ENCODE results near the gene SUV39H2.
"Not testable (repeated sequence)": the region's sequence is repeated elsewhere in the genome, so short reads cannot be mapped to it uniquely, and the experiment has no call there.

The SUV39H2 gene, protein sequence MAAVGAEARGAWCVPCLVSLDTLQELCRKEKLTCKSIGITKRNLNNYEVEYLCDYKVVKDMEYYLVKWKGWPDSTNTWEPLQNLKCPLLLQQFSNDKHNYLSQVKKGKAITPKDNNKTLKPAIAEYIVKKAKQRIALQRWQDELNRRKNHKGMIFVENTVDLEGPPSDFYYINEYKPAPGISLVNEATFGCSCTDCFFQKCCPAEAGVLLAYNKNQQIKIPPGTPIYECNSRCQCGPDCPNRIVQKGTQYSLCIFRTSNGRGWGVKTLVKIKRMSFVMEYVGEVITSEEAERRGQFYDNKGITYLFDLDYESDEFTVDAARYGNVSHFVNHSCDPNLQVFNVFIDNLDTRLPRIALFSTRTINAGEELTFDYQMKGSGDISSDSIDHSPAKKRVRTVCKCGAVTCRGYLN

DNA sequence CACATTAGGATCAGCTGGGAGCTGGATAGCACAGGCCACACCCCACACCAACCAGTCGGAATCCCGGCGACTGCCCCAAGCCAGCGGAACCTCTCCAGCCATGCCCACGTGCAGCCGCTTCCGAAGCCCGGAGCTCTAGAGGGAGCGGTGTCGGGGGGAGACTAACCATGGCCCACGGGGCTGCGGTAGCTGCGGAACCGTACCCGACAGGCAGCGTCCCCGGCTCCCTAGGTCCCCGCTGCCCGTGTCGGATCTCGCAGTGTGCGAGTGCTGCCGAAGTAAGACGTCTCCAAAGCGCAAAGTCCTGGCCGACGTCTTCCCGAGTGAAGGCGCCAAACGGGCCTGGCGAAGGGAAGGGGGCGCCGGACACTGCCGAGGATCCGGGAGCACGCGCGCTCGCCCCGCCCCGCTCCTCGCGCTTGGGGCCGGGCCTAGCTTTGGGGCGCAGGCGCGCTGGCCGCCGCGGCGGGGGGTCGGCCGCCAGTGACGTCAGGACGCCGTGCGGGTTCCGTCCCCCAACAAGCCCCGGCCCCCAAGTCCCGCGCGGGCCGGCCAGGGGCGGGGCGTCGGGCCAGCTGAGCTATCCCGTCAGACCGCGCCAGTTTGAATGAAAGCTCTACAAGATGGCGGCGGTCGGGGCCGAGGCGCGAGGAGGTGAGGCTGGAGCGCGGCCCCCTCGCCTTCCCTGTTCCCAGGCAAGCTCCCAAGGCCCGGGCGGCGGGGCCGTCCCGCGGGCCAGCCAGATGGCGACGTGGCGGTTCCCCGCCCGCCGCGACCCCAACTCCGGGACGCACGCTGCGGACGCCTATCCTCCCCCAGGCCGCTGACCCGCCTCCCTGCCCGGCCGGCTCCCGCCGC lies at the start of gene SUV39H2:
TSS of gene SUV39H2 (plus strand) at position 601 of the 858 bp plus-strand sequence. CDS start at position 624, 23 bp downstream.
- DNase-seq (ENCODE audit: low read depth, low spot score), result peak; percentile 85

GRCh38 chr10:14833106-14833505 lies 45.6 kb upstream of the SUV39H2 start:
- DNase-seq (ENCODE audit: low read depth, low spot score), result no peak

DNA sequence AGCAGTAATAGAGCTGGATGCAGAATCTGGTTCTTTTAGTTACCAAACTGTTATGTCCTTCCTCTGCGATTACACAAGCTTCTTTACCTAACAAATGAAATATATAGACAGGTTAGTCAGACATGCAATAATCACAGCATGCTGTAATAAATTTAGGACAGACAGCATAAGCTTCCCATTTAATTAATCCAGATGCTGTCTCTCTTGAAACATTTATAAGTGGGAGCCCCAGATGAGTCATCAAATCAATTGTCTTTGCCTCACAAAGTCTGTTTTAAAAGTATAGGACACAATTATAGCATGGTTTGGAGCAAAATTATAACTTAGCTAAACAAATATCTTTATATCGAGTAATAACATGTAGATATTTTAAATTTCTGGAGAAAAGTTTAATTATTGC lies 42.5 kb upstream of the SUV39H2 start:
- DNase-seq (ENCODE audit: low read depth, low spot score), result no peak

- no peak for DNase-seq (ENCODE audit: low read depth, low spot score)
These were observed 41.5 kb upstream of the SUV39H2 start for GRCh38 chr10:14837003-14837756.

DNA sequence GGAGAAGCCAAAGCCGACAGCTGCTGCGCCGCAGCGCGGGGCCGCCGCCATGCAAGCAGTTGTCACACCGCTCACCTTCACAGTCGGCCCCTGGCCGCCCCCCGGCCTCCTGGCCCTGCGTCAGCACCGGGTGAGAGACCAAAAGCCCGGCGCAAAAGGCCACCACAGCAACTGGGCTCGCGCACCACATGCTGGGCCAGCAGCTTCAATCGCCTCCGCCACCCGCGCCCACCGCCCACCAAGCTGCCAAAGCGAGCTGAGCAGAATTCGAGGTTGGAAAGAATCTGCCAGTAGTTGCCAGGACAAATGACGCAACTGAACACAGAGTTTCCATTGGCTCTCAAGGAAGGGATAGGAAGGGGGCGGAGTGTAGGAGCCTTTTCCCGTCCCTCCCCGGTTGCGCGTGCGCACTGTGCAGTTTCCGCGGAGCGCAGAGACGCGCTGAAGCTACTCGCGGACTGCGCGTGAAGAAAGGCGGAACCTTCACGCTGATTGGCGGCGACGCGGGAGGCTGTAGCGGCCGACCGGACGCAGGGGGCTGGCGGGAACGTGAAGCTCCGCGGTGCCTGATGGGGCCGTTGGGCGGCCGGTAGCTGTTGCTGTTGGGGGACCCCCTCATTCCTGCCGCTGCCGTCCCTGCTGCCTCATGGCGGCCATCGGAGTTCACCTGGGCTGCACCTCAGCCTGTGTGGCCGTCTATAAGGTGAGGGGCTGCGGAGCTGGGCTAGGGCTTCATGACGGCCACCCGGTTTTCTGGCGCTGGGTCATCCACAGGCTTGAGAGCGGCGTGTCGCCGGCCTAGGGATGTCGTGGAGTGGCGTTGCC lies 40.7 kb upstream of the SUV39H2 start, which contains the start of the genes CDNF, HSPA14 and MSANTD7:
TSS of gene CDNF (minus strand) at position 281 of the 825 bp plus-strand sequence. CDS start at position 190, 91 bp downstream.
TSS of gene HSPA14 (plus strand) at position 550 of the 825 bp plus-strand sequence. CDS start at position 647, 97 bp downstream.
TSS of gene MSANTD7 (plus strand) at position 550 of the 825 bp plus-strand sequence. CDS start 3,979 bp downstream, outside the sequence.
- peak; percentile 99 for DNase-seq (ENCODE audit: low read depth, low spot score)

DNA sequence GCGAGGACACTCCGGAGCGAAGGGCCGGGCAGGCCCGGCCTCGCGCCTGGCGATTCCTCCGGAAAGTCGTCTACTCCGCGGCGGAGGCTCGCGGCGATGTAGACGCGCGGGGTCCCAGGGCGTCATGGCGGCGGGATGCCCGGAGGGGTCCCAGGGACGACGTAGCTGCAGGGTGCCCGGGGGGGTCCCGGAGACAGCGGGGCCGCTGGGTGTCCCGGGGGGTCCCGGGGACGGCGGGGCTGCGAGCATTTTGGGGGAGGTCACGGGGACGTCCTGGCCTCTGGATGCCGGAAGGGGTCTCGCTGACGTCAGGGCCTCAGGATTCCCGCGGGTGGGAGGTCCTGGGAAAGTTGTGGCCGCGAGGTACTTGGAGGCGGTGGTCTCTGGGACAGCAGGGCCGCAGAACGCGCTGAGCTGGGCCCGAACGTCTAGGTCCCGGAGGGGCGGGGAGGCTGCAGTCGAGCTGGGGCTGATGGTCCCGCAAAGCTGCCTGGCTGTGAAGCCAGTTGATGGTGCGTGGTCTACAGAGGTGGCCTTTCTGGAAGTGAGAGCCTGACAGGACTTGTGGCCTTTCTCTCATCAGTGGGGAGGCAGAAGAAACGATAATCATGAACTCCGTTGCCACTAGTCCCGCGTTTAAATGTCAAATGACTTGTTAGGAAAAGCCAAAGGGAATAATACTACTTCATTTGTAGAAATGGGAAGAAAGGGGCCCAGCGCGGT lies 39.9 kb upstream of the SUV39H2 start:
- DNase-seq (ENCODE audit: low read depth, low spot score), result no peak

DNA sequence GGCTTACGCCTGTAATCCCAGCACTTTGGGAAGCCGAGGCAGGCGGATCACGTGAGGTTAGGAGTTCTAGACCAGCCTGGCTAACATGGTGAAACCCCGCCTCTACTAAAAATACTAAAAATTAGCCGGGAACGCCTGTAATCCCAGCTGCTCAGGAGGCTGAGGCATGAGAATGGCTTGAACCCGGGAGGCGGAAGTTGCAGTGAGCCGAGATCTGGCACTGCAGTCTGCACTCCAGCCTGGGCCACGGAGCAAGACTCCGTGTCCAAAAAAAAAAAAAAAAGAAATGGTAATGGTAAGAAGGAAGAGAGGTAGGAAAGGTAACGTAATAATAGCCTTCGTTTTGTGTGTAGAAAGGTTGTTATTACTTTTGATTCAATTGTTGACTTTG lies 39.4 kb upstream of the SUV39H2 start:
- DNase-seq (ENCODE audit: low read depth, low spot score), result no peak

DNA sequence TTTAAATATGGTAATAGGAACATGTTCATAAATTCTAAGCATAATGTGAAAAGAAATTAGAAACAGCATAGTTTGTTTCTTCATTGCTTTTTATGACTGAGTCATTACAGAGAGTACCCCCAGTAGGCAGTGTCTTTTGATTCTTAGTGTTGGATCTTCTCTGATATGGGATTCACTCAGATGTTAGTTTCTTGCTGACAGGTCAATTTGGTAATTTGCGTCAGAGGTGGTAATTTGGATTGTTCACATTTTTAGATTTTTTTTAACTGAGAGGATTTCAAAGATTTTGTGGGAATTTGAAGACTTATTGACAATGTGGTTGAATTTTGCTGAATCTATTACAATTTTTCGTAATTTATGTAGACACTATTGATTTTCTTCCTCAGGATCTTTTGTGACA lies 38.5 kb upstream of the SUV39H2 start:
- DNase-seq (ENCODE audit: low read depth, low spot score), result no peak

DNA sequence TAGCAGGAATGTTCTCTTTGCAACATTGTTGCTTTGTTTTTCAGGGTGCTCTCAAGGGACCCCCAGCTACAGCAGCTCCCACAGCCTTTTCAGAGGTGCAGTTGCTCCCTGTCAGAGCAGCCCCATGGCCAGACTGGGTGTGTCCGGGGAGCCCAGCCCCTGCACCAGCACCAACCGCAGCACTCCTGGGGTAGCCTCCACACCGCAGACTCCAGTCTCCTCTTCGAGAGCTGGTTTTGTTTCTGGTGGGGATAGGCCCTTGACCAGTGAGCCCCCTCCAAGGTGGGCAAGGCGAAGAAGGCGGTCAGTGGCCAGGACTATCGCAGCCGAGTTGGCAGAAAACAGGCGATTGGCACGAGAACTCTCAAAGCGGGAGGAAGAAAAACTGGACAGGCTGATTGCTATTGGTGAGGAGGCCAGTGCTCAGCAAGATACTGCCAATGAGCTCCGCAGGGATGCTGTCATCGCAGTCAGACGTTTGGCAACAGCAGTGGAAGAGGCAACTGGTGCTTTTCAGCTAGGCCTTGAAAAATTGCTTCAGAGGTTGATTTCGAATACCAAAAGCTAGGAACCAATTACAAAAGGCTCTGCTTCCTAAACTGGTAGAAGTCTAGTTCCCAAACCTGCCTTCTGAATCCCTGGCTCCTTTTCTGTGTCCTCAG lies 35.2 kb upstream of the SUV39H2 start:
- DNase-seq (ENCODE audit: low read depth, low spot score), result no peak

- DNase-seq (ENCODE audit: low read depth, low spot score), result no peak
These were observed 33.7 kb upstream of the SUV39H2 start for GRCh38 chr10:14844948-14845347.

- DNase-seq (ENCODE audit: low read depth, low spot score), result no peak
These were observed 26.4 kb upstream of the SUV39H2 start for GRCh38 chr10:14852236-14852635.

- no peak for DNase-seq (ENCODE audit: low read depth, low spot score)
These were observed 23.2 kb upstream of the SUV39H2 start for GRCh38 chr10:14855453-14855852.

- DNase-seq (ENCODE audit: low read depth, low spot score), result no peak
These were observed 20.2 kb upstream of the SUV39H2 start for GRCh38 chr10:14858338-14858960.

GRCh38 chr10:14859043-14859442 lies 19.6 kb upstream of the SUV39H2 start:
- DNase-seq (ENCODE audit: low read depth, low spot score), result no peak

GRCh38 chr10:14859775-14860174 lies 18.9 kb upstream of the SUV39H2 start:
- DNase-seq (ENCODE audit: low read depth, low spot score), result no peak

- no peak for DNase-seq (ENCODE audit: low read depth, low spot score)
These were observed 17.9 kb upstream of the SUV39H2 start for GRCh38 chr10:14860791-14861190.

DNA sequence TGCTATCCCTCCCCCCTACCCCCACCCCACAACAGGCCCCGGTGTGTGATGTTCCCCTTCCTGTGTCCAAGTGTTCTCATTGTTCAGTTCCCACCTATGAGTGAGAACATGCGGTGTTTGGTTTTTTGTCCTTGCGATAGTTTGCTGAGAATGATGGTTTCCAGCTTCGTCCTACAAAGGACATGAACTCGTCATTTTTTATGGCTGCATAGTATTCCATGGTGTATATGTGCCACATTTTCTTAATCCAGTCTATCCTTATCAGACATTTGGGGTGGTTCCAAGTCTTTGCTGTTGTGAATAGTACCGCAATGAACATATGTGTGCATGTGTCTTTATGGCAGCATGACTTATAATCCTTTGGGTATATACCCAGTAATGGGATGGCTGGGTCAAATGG lies 14.2 kb upstream of the SUV39H2 start:
- not testable (repeated sequence) for DNase-seq (ENCODE audit: low read depth, low spot score)

- DNase-seq (ENCODE audit: low read depth, low spot score), result not testable (repeated sequence)
These were observed 13.8 kb upstream of the SUV39H2 start for GRCh38 chr10:14864871-14865270.
